ENCODE data around the gene TUG1. TPM values are rescaled to one million over a fixed set of nuclear protein-coding genes. Genes with fewer than 3 reads are reported as not detected.

Gene TUG1
- total and polyA plus RNA-seq, 9 of the 15 experiments (the other 6 are each of a cell fraction or from before 2014, with no cell fraction given), result 24.7 to 132 (median 58.9) TPM

DNA sequence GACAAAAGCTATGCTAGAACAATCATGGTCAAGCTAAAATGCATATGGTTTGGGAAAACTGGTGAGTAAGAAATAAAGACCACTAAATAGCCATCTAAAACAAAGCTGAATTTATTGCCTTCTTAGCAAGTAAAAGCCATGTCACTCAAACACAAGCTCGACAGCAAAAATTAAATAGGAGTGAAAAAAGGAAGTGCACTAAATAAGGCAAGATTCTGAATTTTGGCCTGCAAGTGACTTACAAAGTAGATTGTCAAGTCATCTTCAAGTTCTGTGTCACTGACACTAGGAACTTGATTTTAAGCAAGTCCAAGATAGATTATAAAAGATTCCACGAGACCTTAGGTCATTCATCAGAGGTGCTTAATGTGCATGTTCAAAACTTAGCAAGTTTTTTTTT lies 27.4 kb downstream of the TUG1 start (continued):
- TF ChIP-seq, protein P1, sequence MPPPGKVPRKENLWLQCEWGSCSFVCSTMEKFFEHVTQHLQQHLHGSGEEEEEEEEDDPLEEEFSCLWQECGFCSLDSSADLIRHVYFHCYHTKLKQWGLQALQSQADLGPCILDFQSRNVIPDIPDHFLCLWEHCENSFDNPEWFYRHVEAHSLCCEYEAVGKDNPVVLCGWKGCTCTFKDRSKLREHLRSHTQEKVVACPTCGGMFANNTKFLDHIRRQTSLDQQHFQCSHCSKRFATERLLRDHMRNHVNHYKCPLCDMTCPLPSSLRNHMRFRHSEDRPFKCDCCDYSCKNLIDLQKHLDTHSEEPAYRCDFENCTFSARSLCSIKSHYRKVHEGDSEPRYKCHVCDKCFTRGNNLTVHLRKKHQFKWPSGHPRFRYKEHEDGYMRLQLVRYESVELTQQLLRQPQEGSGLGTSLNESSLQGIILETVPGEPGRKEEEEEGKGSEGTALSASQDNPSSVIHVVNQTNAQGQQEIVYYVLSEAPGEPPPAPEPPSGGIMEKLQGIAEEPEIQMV (tag; conservative IDR thresholded peaks at IDR 0.05; ENCODE audit: low read depth), result no peak
- no peak for TF ChIP-seq FOS (IDR thresholded peaks at IDR 0.05; ENCODE audit: extremely low read depth, insufficient read length)
- peak; percentile 90 for TF ChIP-seq SPI1 (IDR thresholded peaks at IDR 0.05; ENCODE audit: borderline replicate concordance, low read depth, low read length)
- no peak for TF ChIP-seq SRSF9 (IDR thresholded peaks at IDR 0.05; ENCODE audit: borderline replicate concordance, low read depth, low read length)
- TF ChIP-seq MCM5 (IDR thresholded peaks at IDR 0.05; ENCODE audit: low read depth), result no peak
- TF ChIP-seq NFE2 (IDR thresholded peaks at IDR 0.05; ENCODE audit: low read depth), result peak; percentile 70
- TF ChIP-seq NCOA6 (IDR thresholded peaks at IDR 0.05), result no peak
- TF ChIP-seq RBBP5 (IDR thresholded peaks at IDR 0.05; ENCODE audit: borderline replicate concordance, insufficient read depth, low read length, poor library complexity, severe bottlenecking), result no peak

DNA sequence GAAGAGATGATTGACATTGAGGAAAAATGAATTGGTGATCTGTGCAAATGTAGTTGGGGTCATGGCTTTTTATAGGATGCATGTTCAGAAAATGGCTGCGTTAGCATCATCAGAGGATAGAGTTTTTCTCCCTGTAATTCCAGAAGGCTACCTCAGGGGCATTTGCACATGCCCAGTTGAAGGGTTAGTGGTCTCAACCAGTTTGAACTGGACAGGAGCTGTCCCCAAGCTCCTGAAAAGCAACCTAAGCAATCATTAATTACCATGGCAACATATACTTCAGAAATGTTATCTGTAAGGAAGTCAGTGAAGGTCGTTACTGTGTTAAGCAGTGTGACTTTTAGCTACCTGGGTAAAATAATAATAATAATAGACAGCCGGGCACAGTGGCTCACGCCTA lies 29.3 kb downstream of the TUG1 start:
- DNase-seq (ENCODE audit: extremely low read depth in 1 of 4, low spot score in 3 of 4), result peak in 2 of 4 experiments; percentile 14 to 41
- Histone ChIP-seq H3K79me2 (ENCODE audit: control insufficient read depth, insufficient read depth, low read length) (no peaks in the 10 kb centered on the region), H3K4me2 (ENCODE audit: insufficient read depth, low read length) (no peak overlapping the region), H3K9me3 (replicated peaks; ENCODE audit: control insufficient read depth, insufficient read depth, low read depth, low read length) (no peaks in the 10 kb centered on the region), H3K9ac (ENCODE audit: insufficient read depth in 1 of 2, low read depth in 2 of 2, low read length in 2 of 2) (no peak overlapping the region), H3K27ac (ENCODE audit: extremely low read depth, low read depth, low read length) (no peak overlapping the region), H2AFZ (ENCODE audit: low read depth, low read length) (peak overlapping the region; percentile 67), H3K4me3 (no peak overlapping the region), H3K4me1 (replicated peaks in 1 of 2; ENCODE audit: control insufficient read depth in 2 of 2, insufficient read depth in 2 of 2, low read length in 2 of 2) (peaks cover 0 to 3% of the 10 kb centered on the region in 2 experiments; a peak in 3 of 5 replicates), H3K27me3 (ENCODE audit: control insufficient read depth in 2 of 2, insufficient read depth in 2 of 2, low read length in 2 of 2) (no peaks in the 10 kb centered on the region), H3K36me3 (ENCODE audit: control insufficient read depth, insufficient read depth, low read length) (no peaks in the 10 kb centered on the region), H3K9me1 (ENCODE audit: control insufficient read depth, insufficient read depth, low read length) (no peaks in the 10 kb centered on the region), H4K20me1 (replicated peaks; ENCODE audit: control insufficient read depth, insufficient read depth, low read length) (no peaks in the 10 kb centered on the region)
- BruUV-seq (replicated peaks), result no TSS peak
- POLR2A ChIA-PET, result no interaction called here
- ATAC-seq, result peak; percentile 62
- no peak for FAIRE-seq
- CTCF ChIA-PET (ENCODE audit: low intra/inter-chr PET ratio), result no interaction called here
- WGBS (ENCODE audit: insufficient coverage, low coverage, missing lambda C conversion rate), result 41% methylated on average over 4 of the region's 4 CpGs
- in situ Hi-C loops (cut with MboI) (no loop called here), intact Hi-C loops (cut with micrococcal nuclease) (no loop called here)
- no peak for TF ChIP-seq PCBP1 (IDR thresholded peaks at IDR 0.05; ENCODE audit: low read depth, low read length, poor library complexity, severe bottlenecking)
- TF ChIP-seq, protein P2, sequence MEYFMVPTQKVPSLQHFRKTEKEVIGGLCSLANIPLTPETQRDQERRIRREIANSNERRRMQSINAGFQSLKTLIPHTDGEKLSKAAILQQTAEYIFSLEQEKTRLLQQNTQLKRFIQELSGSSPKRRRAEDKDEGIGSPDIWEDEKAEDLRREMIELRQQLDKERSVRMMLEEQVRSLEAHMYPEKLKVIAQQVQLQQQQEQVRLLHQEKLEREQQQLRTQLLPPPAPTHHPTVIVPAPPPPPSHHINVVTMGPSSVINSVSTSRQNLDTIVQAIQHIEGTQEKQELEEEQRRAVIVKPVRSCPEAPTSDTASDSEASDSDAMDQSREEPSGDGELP (CRISPR knock-in tag; IDR thresholded peaks at IDR 0.05; ENCODE audit: borderline replicate concordance), result no peak
- TF ChIP-seq L3MBTL2 (IDR thresholded peaks at IDR 0.05), result 0 out of 2 replicates have a peak, but pooled peaks have one; percentile 25
